Urothelium cell line (cell line): Measurements from ENCODE around the gene DROSHA.
"Not testable (repeated sequence)": the region's sequence is repeated elsewhere in the genome, so short reads cannot be mapped to it uniquely, and the experiment has no call there.

Experiments
- DNase-seq: peaks from one replicate; pipeline ENCODE4 v3.0.0; 2011; ENCODE audit warnings: low spot score, mixed read lengths
- FAIRE-seq: peaks from 2 replicates; lab custom pipeline; 2011; peaks lifted over from hg19 to GRCh38; lab: Jason Lieb, UNC

DROSHA gene

GRCh38 chr5:31421806-31422586 lies 109.9 kb downstream of the DROSHA start:
- no peak for FAIRE-seq
- no peak for DNase-seq

- FAIRE-seq: no peak
- no peak for DNase-seq
Measured at GRCh38 chr5:31417512-31417911, 114.4 kb downstream of the DROSHA start.

GRCh38 chr5:31416547-31416946 lies 115.3 kb downstream of the DROSHA start:
- FAIRE-seq (no peak), DNase-seq (no peak)

- no peak for FAIRE-seq
Measured at GRCh38 chr5:31415960-31416359, 115.9 kb downstream of the DROSHA start.

GRCh38 chr5:31415009-31415923 lies 116.6 kb downstream of the DROSHA start:
- no peak for DNase-seq
- no peak for FAIRE-seq

More at GRCh38 chr5:31415960-31416359, 115.9 kb downstream of the DROSHA start:
- no peak for DNase-seq

- FAIRE-seq (no peak), DNase-seq (no peak)
Measured at GRCh38 chr5:31413030-31413812, 118.7 kb downstream of the DROSHA start.

GRCh38 chr5:31412324-31412723 lies 119.6 kb downstream of the DROSHA start:
- DNase-seq (no peak), FAIRE-seq (no peak)

GRCh38 chr5:31410089-31410488 lies 121.8 kb downstream of the DROSHA start:
- DNase-seq (no peak), FAIRE-seq (no peak)

- DNase-seq (peak; percentile 51), FAIRE-seq (no peak)
Measured at GRCh38 chr5:31408814-31409213, 123.1 kb downstream of the DROSHA start.

- no peak for FAIRE-seq
- DNase-seq: no peak
Measured at GRCh38 chr5:31407921-31408693, 123.8 kb downstream of the DROSHA start.

- no peak for FAIRE-seq
- DNase-seq: no peak
Measured at GRCh38 chr5:31404325-31404724, 127.6 kb downstream of the DROSHA start.

GRCh38 chr5:31401691-31402090 lies 130.2 kb downstream of the DROSHA start:
- DNase-seq (no peak), FAIRE-seq (no peak)

- no peak for DNase-seq
- no peak for FAIRE-seq
Measured at GRCh38 chr5:31397926-31398557, 133.9 kb downstream of the DROSHA start.

GRCh38 chr5:31396611-31397295 lies 135.1 kb downstream of the DROSHA start:
- DNase-seq: no peak
- FAIRE-seq: no peak

GRCh38 chr5:31395450-31396045 lies 136.3 kb downstream of the DROSHA start:
- not testable (repeated sequence) for FAIRE-seq, DNase-seq

GRCh38 chr5:31393126-31393525 lies 138.8 kb downstream of the DROSHA start:
- no peak for DNase-seq
- no peak for FAIRE-seq

- DNase-seq: no peak
- FAIRE-seq: no peak
Measured at GRCh38 chr5:31392061-31392460, 139.8 kb downstream of the DROSHA start.

GRCh38 chr5:31390256-31390655 lies 141.6 kb downstream of the DROSHA start:
- FAIRE-seq: no peak
- DNase-seq: no peak
